A549 (cell line): ENCODE data around the gene CDK10. TPM values are rescaled to one million over a fixed set of nuclear protein-coding genes. Genes with fewer than 3 reads are reported as not detected.

Experiments
- ATAC-seq, 2 experiments: fragments of 200-7000 bp in 1 of 2; fragments of >200 bp in 1 of 2; cut with Nextera tagmentation in 1 of 2; cut with Tn5 transposase in 1 of 2; 3 replicates each; pipeline versions ENCODE4 v1.8.0 to v1.9.1; 2018 to 2020; ENCODE audit warnings: mild to moderate bottlenecking in 1 of 2, moderate library complexity in 1 of 2
- CTCF ChIA-PET: fragments of 300-600 bp; sonication (Branson Sonifier 250); formaldehyde crosslinking; extraction: SDS; loops from one replicate; lab custom pipeline; 2021; ENCODE audit warnings: antibody characterized with exemption, inconsistent platforms; lab: Yijun Ruan, JAX
- POLR2A ChIA-PET: fragments of 350-600 bp; formaldehyde crosslinking; extraction: SDS; loops from one replicate; lab custom pipeline; 2021; ENCODE audit warnings: antibody characterized with exemption, inconsistent platforms; lab: Yijun Ruan, JAX
- DNase-seq, 2 experiments: peaks; one replicate each; pipeline versions ENCODE4 v3.0.0 to v3.0.0-alpha.2; 2011 to 2016; ENCODE audit warnings: low read depth in 1 of 2, low spot score in 1 of 2
- FAIRE-seq: peaks from 2 replicates; lab custom pipeline; 2011; peaks lifted over from hg19 to GRCh38; lab: Jason Lieb, UNC
- H3K27ac ChIP-seq, 2 experiments: fragments of >200 bp; sonication (Bioruptor Twin); formaldehyde crosslinking; 3 replicates each; pipeline ENCODE4 v1.5.1; 2016 to 2017
- H3K4me1 ChIP-seq: fragments of >200 bp; sonication (Bioruptor Twin); formaldehyde crosslinking; 3 replicates; pipeline ENCODE4 v1.6.1; 2016
- H3K4me2 ChIP-seq: fragments of >200 bp; sonication (Bioruptor Twin); formaldehyde crosslinking; 3 replicates; pipeline ENCODE4 v1.6.1; 2016
- H3K4me3 ChIP-seq: fragments of >200 bp; sonication (Bioruptor Twin); formaldehyde crosslinking; 3 replicates; pipeline ENCODE4 v1.5.1; 2016
- H3K9me3 ChIP-seq: fragments of >200 bp; sonication (Bioruptor Twin); formaldehyde crosslinking; 3 replicates; pipeline ENCODE4 v1.6.1; 2016
- BHLHE40 ChIP-seq: IDR thresholded peaks from 2 replicates; pipeline ENCODE4 v1.6.1; 2012; ENCODE audit warnings: low read depth, low read length, inconsistent platforms
- CBX8 ChIP-seq: fragments of 200-600 bp; sonication (generic); IDR thresholded peaks from 2 replicates; pipeline ENCODE4 v1.6.1; 2016
- CEBPB ChIP-seq, 2 experiments: fragments of >200 bp in 1 of 2; sonication (Bioruptor Twin) in 1 of 2; formaldehyde crosslinking in 1 of 2; IDR thresholded peaks; 2 replicates each; pipeline ENCODE4 v1.6.1; 2012 to 2016
- CHD4 ChIP-seq: fragments of 200-600 bp; sonication (generic); IDR thresholded peaks from 2 replicates; pipeline ENCODE4 v1.6.1; 2016; ENCODE audit warnings: antibody characterized with exemption, mild to moderate bottlenecking, borderline replicate concordance
- EP300 ChIP-seq, 2 experiments: fragments of >200 bp; sonication (Bioruptor Twin); formaldehyde crosslinking; IDR thresholded peaks; 2 replicates in 1 of 2; 3 replicates in 1 of 2; pipeline ENCODE4 v1.6.1; 2016 to 2017
- ESRRA ChIP-seq: fragments of 150-350 bp; IDR thresholded peaks from 2 replicates; pipeline ENCODE4 v1.6.1; 2014; ENCODE audit warnings: mild to moderate bottlenecking, low read length, borderline replicate concordance
- FOSL2 ChIP-seq, 2 experiments: fragments of 450-650 bp in 1 of 2; fragments of >200 bp in 1 of 2; sonication (Bioruptor Twin) in 1 of 2; formaldehyde crosslinking; IDR thresholded peaks; 2 replicates each; pipeline versions ENCODE4 v1.5.0 to v1.6.1; 2016 to 2020; ENCODE audit warnings: mild to moderate bottlenecking in 1 of 2, moderate library complexity in 1 of 2
- FOXS1 ChIP-seq: fragments of 250-450 bp; sonication (Bioruptor Pico); IDR thresholded peaks from 2 replicates; pipeline ENCODE4 v1.5.0; 2020; ENCODE audit warnings: mild to moderate bottlenecking, moderate library complexity
- HDAC2 ChIP-seq: fragments of 200-600 bp; sonication (generic); IDR thresholded peaks from 2 replicates; pipeline ENCODE4 v1.6.1; 2016
- HES2 ChIP-seq: fragments of >200 bp; sonication (Bioruptor Twin); formaldehyde crosslinking; IDR thresholded peaks from 2 replicates; pipeline ENCODE4 v1.6.1; 2016
- HMGXB4 ChIP-seq: fragments of 250-450 bp; sonication (Bioruptor Pico); IDR thresholded peaks from 2 replicates; pipeline ENCODE4 v1.5.0; 2021; ENCODE audit warnings: mild to moderate bottlenecking, moderate library complexity, borderline replicate concordance
- JUN ChIP-seq, 2 experiments: fragments of >200 bp; sonication (Bioruptor Twin); formaldehyde crosslinking; IDR thresholded peaks; 2 replicates in 1 of 2; 3 replicates in 1 of 2; pipeline ENCODE4 v1.6.1; 2016 to 2017
- JUNB ChIP-seq: fragments of >200 bp; sonication (Bioruptor Twin); formaldehyde crosslinking; IDR thresholded peaks from 2 replicates; pipeline ENCODE4 v1.6.1; 2016
- KDM1A ChIP-seq: fragments of 200-600 bp; sonication (generic); IDR thresholded peaks from 2 replicates; pipeline ENCODE4 v1.6.1; 2016; ENCODE audit warnings: low read depth, mild to moderate bottlenecking
- KDM5A ChIP-seq: fragments of 200-600 bp; sonication (generic); IDR thresholded peaks from 2 replicates; pipeline ENCODE4 v1.6.1; 2016; ENCODE audit warnings: antibody characterized with exemption, mild to moderate bottlenecking
- MAFK ChIP-seq: fragments of 450-650 bp; IDR thresholded peaks from 2 replicates; pipeline ENCODE4 v1.6.1; 2014; ENCODE audit not compliant: partially characterized antibody
- MAX ChIP-seq: IDR thresholded peaks from 2 replicates; pipeline ENCODE4 v1.6.1; 2012
- MAZ ChIP-seq: fragments of 150-350 bp; IDR thresholded peaks from 2 replicates; pipeline ENCODE4 v1.6.1; 2014; ENCODE audit warnings: antibody characterized with exemption, low read depth, low read length, borderline replicate concordance
- MYC ChIP-seq: IDR thresholded peaks from 2 replicates; pipeline ENCODE4 v1.6.1; 2012; ENCODE audit warnings: mild to moderate bottlenecking, inconsistent platforms, low read length, improper control_type of control experiment, borderline replicate concordance
- NFE2L2 ChIP-seq: fragments of 150-350 bp; conservative IDR thresholded peaks from 2 replicates; pipeline ENCODE4 v1.6.1; 2014; ENCODE audit warnings: low read length
- PHF8 ChIP-seq: fragments of 200-600 bp; sonication (generic); IDR thresholded peaks from 2 replicates; pipeline ENCODE4 v1.6.1; 2016; ENCODE audit warnings: low read depth, mild to moderate bottlenecking, antibody characterized with exemption, moderate library complexity, borderline replicate concordance
- POLR2AphosphoS2 ChIP-seq: conservative IDR thresholded peaks from 2 replicates; pipeline ENCODE4 v1.6.1; 2012; ENCODE audit warnings: low read length, improper control_type of control experiment, inconsistent platforms
- RARB ChIP-seq: fragments of 250-450 bp; sonication (Bioruptor Pico); IDR thresholded peaks from 2 replicates; pipeline ENCODE4 v1.8.0; 2021; ENCODE audit warnings: mild to moderate bottlenecking, moderate library complexity
- RFX5 ChIP-seq: fragments of 450-650 bp; IDR thresholded peaks from 2 replicates; pipeline ENCODE4 v1.7.1; 2014; ENCODE audit warnings: antibody characterized with exemption, mild to moderate bottlenecking, moderate library complexity
- SMC3 ChIP-seq: fragments of >200 bp; sonication (Bioruptor Twin); formaldehyde crosslinking; IDR thresholded peaks from 3 replicates; pipeline ENCODE4 v1.6.1; 2018; ENCODE audit warnings: inconsistent platforms
- SREBF2 ChIP-seq: fragments of 450-650 bp; IDR thresholded peaks from 2 replicates; pipeline ENCODE4 v1.6.1; 2014; ENCODE audit warnings: mild to moderate bottlenecking, moderate library complexity
- TFCP2L1 ChIP-seq: fragments of 250-450 bp; sonication (Bioruptor Pico); IDR thresholded peaks from 2 replicates; pipeline ENCODE4 v1.5.0; 2021; ENCODE audit warnings: mild to moderate bottlenecking
- ZFP36 ChIP-seq: fragments of 450-650 bp; IDR thresholded peaks from 2 replicates; pipeline ENCODE4 v1.6.1; 2014; ENCODE audit warnings: borderline replicate concordance; ENCODE audit not compliant: partially characterized antibody
- ZNF302 ChIP-seq: fragments of 250-450 bp; sonication (Bioruptor Pico); IDR thresholded peaks from 2 replicates; pipeline ENCODE4 v1.9.0; 2021; ENCODE audit warnings: inconsistent platforms, mild to moderate bottlenecking, moderate library complexity
- ZSCAN20 ChIP-seq: fragments of 250-450 bp; sonication (Bioruptor Pico); IDR thresholded peaks from 2 replicates; pipeline ENCODE4 v1.8.0; 2022; ENCODE audit warnings: mild to moderate bottlenecking, moderate library complexity
- WGBS: methylation state at CpG from one replicate; pipeline ENCODE4 v1.1.6; 2017; ENCODE audit errors: missing lambda C conversion rate; 5-methylcytosine and 5-hydroxymethylcytosine counted together
- polyA plus RNA-seq, 4 experiments: library from polyadenylated mRNA; depleted of rRNA in 3 of 4; stranded (reverse); fragments of >200 nt; fragmentation: RNase III in 1 of 4; extraction: RNeasy Plus Mini Kit Qiagen cat#74134 plus additional on column Dnase treatment in 1 of 4; gene quantifications; 2 replicates in 3 of 4; 3 replicates in 1 of 4; pipeline ENCODE4 v1.2.3, GENCODE V29; 2011 to 2017

CDK10 gene
- polyA plus RNA-seq, 2 of the 4 experiments (the other 2 are of a cell fraction) = 35.9 to 55.3 TPM

DNA sequence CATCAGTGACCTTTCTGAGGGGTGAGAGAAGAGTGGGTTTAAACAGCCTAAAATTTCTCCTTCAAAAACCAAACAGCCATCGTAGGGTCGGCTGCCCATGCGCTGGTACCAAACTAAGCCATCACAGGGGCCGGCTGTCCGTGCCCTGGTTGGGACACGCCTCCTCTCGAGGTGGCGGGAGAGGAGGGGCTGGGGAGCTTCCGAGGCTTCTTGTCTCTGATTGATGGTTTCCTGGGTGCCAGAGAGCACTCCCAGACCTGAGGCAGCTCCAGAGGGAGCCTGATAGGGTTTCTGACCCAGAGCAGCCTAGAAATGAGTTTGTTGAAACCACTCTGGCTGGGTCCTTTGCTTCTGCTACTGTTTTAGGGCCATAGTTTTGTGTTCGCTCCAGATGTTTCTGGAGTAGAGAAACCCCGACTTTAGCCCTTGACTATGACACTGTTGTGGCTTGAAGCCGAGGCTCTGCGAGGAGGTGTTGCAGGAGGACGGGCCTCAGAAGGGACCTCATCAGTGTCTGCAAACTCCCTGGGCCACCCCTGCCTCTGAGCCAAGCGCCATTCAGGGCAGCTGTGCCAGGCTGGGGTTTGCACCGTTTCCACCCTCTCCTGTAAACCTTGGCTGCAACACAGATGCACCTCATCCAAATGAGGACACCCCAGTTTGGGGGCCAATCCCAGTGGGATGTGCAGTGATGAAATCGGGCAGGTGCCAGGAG, 41.1 kb downstream of the CDK10 start (continued):
- no peak for TF ChIP-seq CBX8

DNA sequence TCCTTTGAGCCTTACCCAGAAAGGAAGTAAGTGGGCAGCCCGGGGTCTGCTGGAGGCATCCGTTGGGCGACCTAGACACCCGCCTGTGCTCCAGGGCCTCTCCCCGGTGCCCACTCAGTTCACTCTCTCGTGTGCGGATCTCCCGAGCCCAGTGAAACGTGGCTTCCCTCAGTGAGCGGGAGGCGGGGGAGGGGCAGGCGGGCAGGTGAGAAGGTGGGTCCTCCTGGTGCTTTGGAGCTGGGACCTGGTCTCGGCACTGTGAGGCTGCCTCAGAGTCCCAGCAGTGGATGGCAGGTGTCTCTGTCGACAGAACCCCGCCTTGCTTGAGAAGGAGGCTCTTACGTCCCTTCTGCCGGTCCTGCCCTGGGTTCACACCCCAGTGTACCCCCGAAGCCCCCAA, 42.8 kb downstream of the CDK10 start:
- Histone ChIP-seq H3K4me2 (no peak overlapping the region), H3K4me1 (no peaks in the 10 kb centered on the region), H3K4me3 (no peak overlapping the region), H3K27ac (no peak overlapping the region), H3K9me3 (no peaks in the 10 kb centered on the region)
- ATAC-seq (no peak), DNase-seq (no peak), FAIRE-seq (no peak)
- 90% methylated on average over 12 of the region's 18 CpGs for WGBS
- ChIA-PET POLR2A (no interaction called here), CTCF (interaction anchor here (1.0 to 1.8 kb wide), 2 partner anchors 13 to 29 kb away, joined by 3 to 6 read pairs; no protein-coding TSS in a partner anchor)
- TF ChIP-seq CHD4 = no peak
- TF ChIP-seq MAZ = no peak
- no peak for TF ChIP-seq HMGXB4 (CRISPR knock-in tag)
- no peak for TF ChIP-seq TFCP2L1
- no peak for TF ChIP-seq RARB
- TF ChIP-seq HES2 = no peak
- no peak for TF ChIP-seq MYC
- TF ChIP-seq JUN (IDR thresholded peaks at IDR 0.05) = no peak
- no peak for TF ChIP-seq JUNB
- TF ChIP-seq ESRRA = no peak
- TF ChIP-seq FOXS1 (CRISPR knock-in tag) = no peak
- TF ChIP-seq EP300 (IDR thresholded peaks at IDR 0.05) = no peak
- no peak for TF ChIP-seq ZNF302 (CRISPR knock-in tag)

GRCh38 chr16:89729863-89730593, 43.5 kb downstream of the CDK10 start:
- ChIA-PET CTCF (interaction anchor here (1.0 to 1.8 kb wide), 2 partner anchors 12 to 30 kb away, joined by 3 to 6 read pairs; no protein-coding TSS in a partner anchor), POLR2A (no interaction called here)
- 92% methylated on average over 14 of the region's 14 CpGs for WGBS
- H3K9me3 ChIP-seq = no peaks in the 10 kb centered on the region
- no peak for TF ChIP-seq FOXS1 (CRISPR knock-in tag)
- TF ChIP-seq BHLHE40 = no peak
- no peak for TF ChIP-seq NFE2L2
- no peak for TF ChIP-seq JUNB
- TF ChIP-seq MAFK = no peak
- TF ChIP-seq MAX = no peak
- TF ChIP-seq FOSL2 (IDR thresholded peaks at IDR 0.05) = no peak
- no peak for TF ChIP-seq FOSL2 (CRISPR knock-in tag; IDR thresholded peaks at IDR 0.05)
- TF ChIP-seq SMC3 = no peak
- no peak for TF ChIP-seq POLR2AphosphoS2
- no peak for TF ChIP-seq ZFP36
- no peak for TF ChIP-seq PHF8
- TF ChIP-seq JUN (IDR thresholded peaks at IDR 0.05) = no peak
- no peak for TF ChIP-seq KDM5A
- no peak for TF ChIP-seq RFX5
- no peak for TF ChIP-seq HDAC2
- TF ChIP-seq SREBF2 = no peak
- TF ChIP-seq CEBPB (IDR thresholded peaks at IDR 0.05) = no peak
- no peak for TF ChIP-seq ZSCAN20
- no peak for TF ChIP-seq KDM1A
- no peak overlapping the region for H3K4me2 ChIP-seq
- H3K27ac ChIP-seq = no peak overlapping the region
- DNase-seq = no peak
- H3K4me3 ChIP-seq = no peak overlapping the region
- peak in 1 of 2 experiments; percentile 4; a peak in 3 of 6 replicates for ATAC-seq
- H3K4me1 ChIP-seq = no peaks in the 10 kb centered on the region
- no peak for FAIRE-seq
